HL-60 (cell line): ENCODE results near the gene OR13C8.

Source experiments
- DNase-seq, 2 experiments: peaks; one replicate each; pipeline ENCODE4 v3.0.0-alpha.2; 2010 to 2020; ENCODE audit warnings: low read depth in 1 of 2, low spot score in 1 of 2
- H3K27ac ChIP-seq: fragments of 250-450 bp; sonication (Bioruptor Pico); replicated peaks from 2 replicates; pipeline ENCODE4 v1.5.1; 2020; ENCODE audit warnings: mild to moderate bottlenecking, moderate library complexity
- H3K27me3 ChIP-seq: fragments of 250-450 bp; sonication (Bioruptor Pico); 2 replicates; pipeline ENCODE4 v1.5.1; 2021; ENCODE audit warnings: mild to moderate bottlenecking, moderate library complexity; ENCODE audit not compliant: insufficient read depth, poor library complexity, severe bottlenecking
- H3K4me3 ChIP-seq: replicated peaks from 2 replicates; pipeline ENCODE4 v1.5.1; 2011; ENCODE audit warnings: mild to moderate bottlenecking, control low read depth, low read length; ENCODE audit not compliant: insufficient read depth
- GABPA ChIP-seq: IDR thresholded peaks from 2 replicates; pipeline ENCODE4 v1.6.1; 2012; ENCODE audit warnings: low read depth
- POLR2AphosphoS5 ChIP-seq: IDR thresholded peaks from 2 replicates; pipeline ENCODE4 v1.6.1; 2012; ENCODE audit warnings: low read depth
- SPI1 ChIP-seq: IDR thresholded peaks from 2 replicates; pipeline ENCODE4 v1.6.1; 2012; ENCODE audit warnings: low read depth, mild to moderate bottlenecking, borderline replicate concordance
- TF ChIP-seq, protein P1 (sequence below): IDR thresholded peaks from 2 replicates; pipeline ENCODE4 v1.6.1; 2012; ENCODE audit warnings: low read depth; ENCODE audit not compliant: insufficient replicate concordance
- TF ChIP-seq, protein P2 (sequence below): IDR thresholded peaks from one replicate; pipeline ENCODE4 v1.5.1; 2011; ENCODE audit warnings: low read length, control low read depth, inconsistent platforms; ENCODE audit not compliant: insufficient read depth

The OR13C8 gene

DNA sequence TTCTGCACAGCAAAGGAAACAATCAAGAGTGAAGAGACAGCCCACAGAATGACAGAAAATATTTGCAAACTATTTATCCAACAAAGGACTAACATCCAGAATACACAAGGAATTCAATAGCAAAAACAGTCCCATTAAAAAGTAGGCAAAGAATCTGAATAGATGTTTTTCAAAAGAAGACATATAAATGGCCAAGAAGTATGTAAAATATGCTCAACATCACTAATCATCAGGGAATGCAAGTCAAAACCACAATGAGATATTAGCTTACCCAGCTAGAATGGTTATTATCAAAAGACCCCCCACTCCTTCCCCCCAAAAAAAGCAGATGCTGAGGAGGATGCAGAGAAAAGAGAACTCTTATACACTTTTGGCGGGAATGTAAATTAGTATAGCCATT is 13.4 kb upstream of the OR13C8 start:
- Histone ChIP-seq H3K27me3 (no peaks in the 10 kb centered on the region), H3K27ac (no peak overlapping the region), H3K4me3 (no peak overlapping the region)
- DNase-seq, result no peak
- TF ChIP-seq SPI1 (no peak), POLR2AphosphoS5 (no peak), GABPA (no peak)
- TF ChIP-seq, protein P1, sequence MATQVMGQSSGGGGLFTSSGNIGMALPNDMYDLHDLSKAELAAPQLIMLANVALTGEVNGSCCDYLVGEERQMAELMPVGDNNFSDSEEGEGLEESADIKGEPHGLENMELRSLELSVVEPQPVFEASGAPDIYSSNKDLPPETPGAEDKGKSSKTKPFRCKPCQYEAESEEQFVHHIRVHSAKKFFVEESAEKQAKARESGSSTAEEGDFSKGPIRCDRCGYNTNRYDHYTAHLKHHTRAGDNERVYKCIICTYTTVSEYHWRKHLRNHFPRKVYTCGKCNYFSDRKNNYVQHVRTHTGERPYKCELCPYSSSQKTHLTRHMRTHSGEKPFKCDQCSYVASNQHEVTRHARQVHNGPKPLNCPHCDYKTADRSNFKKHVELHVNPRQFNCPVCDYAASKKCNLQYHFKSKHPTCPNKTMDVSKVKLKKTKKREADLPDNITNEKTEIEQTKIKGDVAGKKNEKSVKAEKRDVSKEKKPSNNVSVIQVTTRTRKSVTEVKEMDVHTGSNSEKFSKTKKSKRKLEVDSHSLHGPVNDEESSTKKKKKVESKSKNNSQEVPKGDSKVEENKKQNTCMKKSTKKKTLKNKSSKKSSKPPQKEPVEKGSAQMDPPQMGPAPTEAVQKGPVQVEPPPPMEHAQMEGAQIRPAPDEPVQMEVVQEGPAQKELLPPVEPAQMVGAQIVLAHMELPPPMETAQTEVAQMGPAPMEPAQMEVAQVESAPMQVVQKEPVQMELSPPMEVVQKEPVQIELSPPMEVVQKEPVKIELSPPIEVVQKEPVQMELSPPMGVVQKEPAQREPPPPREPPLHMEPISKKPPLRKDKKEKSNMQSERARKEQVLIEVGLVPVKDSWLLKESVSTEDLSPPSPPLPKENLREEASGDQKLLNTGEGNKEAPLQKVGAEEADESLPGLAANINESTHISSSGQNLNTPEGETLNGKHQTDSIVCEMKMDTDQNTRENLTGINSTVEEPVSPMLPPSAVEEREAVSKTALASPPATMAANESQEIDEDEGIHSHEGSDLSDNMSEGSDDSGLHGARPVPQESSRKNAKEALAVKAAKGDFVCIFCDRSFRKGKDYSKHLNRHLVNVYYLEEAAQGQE, result no peak
- TF ChIP-seq, protein P2, sequence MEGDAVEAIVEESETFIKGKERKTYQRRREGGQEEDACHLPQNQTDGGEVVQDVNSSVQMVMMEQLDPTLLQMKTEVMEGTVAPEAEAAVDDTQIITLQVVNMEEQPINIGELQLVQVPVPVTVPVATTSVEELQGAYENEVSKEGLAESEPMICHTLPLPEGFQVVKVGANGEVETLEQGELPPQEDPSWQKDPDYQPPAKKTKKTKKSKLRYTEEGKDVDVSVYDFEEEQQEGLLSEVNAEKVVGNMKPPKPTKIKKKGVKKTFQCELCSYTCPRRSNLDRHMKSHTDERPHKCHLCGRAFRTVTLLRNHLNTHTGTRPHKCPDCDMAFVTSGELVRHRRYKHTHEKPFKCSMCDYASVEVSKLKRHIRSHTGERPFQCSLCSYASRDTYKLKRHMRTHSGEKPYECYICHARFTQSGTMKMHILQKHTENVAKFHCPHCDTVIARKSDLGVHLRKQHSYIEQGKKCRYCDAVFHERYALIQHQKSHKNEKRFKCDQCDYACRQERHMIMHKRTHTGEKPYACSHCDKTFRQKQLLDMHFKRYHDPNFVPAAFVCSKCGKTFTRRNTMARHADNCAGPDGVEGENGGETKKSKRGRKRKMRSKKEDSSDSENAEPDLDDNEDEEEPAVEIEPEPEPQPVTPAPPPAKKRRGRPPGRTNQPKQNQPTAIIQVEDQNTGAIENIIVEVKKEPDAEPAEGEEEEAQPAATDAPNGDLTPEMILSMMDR, result no peak

DNA sequence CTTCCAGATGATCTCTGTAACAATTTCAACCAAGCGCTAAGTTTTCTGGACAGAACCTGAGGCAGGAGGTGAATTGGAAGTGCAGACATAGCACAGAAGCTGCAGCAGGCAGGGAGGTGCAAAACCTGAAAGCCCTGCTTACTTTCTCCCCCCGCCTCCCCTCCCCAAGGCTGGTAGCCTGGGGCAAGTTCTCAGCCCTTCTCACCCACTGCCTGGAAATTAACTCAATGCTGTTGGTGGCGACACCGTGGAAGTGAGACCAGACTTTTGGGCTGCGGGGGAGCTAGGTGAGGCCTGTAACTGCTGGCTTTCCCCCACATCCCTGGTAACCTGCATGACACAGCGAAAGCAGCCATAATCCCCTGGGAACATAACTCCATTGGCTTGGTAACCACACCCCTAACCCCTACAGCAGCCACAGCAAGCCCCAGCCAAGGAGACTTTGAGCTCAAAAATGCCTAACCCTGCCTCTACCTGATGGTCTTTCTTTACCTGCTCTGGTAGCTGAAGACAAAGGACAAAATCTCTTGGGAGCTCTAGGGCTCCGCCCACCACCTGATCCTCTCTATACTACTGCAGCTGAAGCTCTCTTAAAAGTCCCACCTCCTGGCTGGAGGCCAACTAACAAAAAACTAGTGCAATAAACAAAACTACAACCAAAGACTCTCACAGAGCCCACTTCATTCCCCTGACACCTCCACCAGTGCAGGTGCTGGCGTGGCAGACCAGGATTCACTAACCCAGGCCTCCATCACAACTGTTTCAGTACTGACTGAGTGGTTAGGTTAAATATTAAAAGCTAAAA is 11.9 kb upstream of the OR13C8 start:
- no peaks in the 10 kb centered on the region for H3K27me3 ChIP-seq
- no peak overlapping the region for H3K27ac ChIP-seq
- no peak for DNase-seq
- H3K4me3 ChIP-seq, result no peak overlapping the region
- TF ChIP-seq SPI1 (no peak), POLR2AphosphoS5 (no peak)
- TF ChIP-seq, protein P2, result no peak
- TF ChIP-seq, protein P1, result no peak

DNA sequence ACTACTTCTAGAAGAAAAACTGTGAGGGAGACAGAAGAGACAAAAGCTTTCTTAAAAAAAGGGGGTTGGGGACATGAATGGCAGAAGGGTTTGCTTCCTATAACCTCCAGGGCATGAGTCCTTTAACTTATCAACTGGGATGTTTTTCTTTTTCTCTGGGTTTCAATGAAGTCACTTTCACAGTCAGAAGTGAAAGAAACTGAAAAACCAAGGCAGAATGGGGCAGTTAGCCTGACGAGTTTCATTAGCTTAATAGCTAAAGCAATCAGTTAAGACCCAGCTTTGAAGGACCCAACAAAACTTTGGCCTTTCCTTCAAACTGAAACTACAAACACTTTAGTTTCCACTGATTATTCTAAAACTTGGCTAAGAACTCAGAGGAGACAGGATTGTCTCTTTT is 4.6 kb upstream of the OR13C8 start:
- TF ChIP-seq SPI1 (no peak), GABPA (no peak), POLR2AphosphoS5 (no peak)
- TF ChIP-seq, protein P2, result no peak
- TF ChIP-seq, protein P1, result no peak
- H3K27me3 ChIP-seq, result no peaks in the 10 kb centered on the region
- no peak overlapping the region for H3K4me3 ChIP-seq
- no peak for DNase-seq
- H3K27ac ChIP-seq, result no peak overlapping the region
